ENCODE results near the gene CDK6.

GRCh38 chr7:92875719-92876118 lies 39.3 kb upstream of the CDK6 start:
- TF ChIP-seq EZH2 (IDR thresholded peaks at IDR 0.05; ENCODE audit: low read length) (no peak), CTCF (optimal IDR thresholded peaks at IDR 0.05 in 1 of 3, IDR thresholded peaks at IDR 0.05 in 1 of 3, conservative IDR thresholded peaks at IDR 0.05 in 1 of 3; ENCODE audit: extremely low read depth in 1 of 3, insufficient read depth in 2 of 3, low read length in 3 of 3) (no peak)

All from keratinocyte (primary cell).